Tibial nerve (tissue), 4 donors: ENCODE data around the gene STAT4. TPM values are rescaled to one million over a fixed set of nuclear protein-coding genes. Genes with fewer than 3 reads are reported as not detected.

Experiments used
- DNase-seq, 2 donors: peaks; one replicate each; pipeline ENCODE4 v3.0.0-alpha.2; 2019; ENCODE audit warnings: low spot score in 2 of 2
- H3K27ac ChIP-seq, 4 donors: fragments of 200-600 bp; sonication (generic) in 3 of 4; one replicate each; pipeline ENCODE4 v1.5.1; 2017 to 2019; ENCODE audit warnings: mild to moderate bottlenecking in 1 of 4
- H3K27me3 ChIP-seq, 2 donors: fragments of 200-600 bp; sonication (generic) in 1 of 2; one replicate each; pipeline versions ENCODE4 v1.5.1 to v1.6.0; 2017 to 2019
- H3K36me3 ChIP-seq, 3 donors: fragments of 200-600 bp; sonication (generic); one replicate each; pipeline ENCODE4 v1.5.1; 2018 to 2019
- H3K4me1 ChIP-seq, 4 donors: fragments of 200-600 bp; sonication (generic) in 3 of 4; one replicate each; pipeline ENCODE4 v1.5.1; 2017 to 2019
- H3K4me3 ChIP-seq, 4 donors: fragments of 200-600 bp; sonication (generic) in 3 of 4; one replicate each; pipeline ENCODE4 v1.5.1; 2017 to 2019; ENCODE audit warnings: mild to moderate bottlenecking in 1 of 4, moderate library complexity in 1 of 4
- H3K9me3 ChIP-seq, 4 donors: fragments of 200-600 bp; sonication (generic) in 3 of 4; one replicate each; pipeline ENCODE4 v1.5.1; 2017 to 2019
- CTCF ChIP-seq, 5 experiments: fragments of 200-600 bp in 3 of 5; fragments of 450-650 bp in 2 of 5; sonication (generic) in 3 of 5; IDR thresholded peaks; one replicate each; pipeline ENCODE4 v1.5.1; 2016 to 2019; ENCODE audit warnings: antibody characterized with exemption in 5 of 5, mild to moderate bottlenecking in 3 of 5, moderate library complexity in 2 of 5
- EP300 ChIP-seq, 2 donors: sonication (generic); formaldehyde crosslinking; IDR thresholded peaks; one replicate each; pipeline ENCODE4 v1.6.1; 2017; ENCODE audit warnings: antibody characterized with exemption in 2 of 2, mild to moderate bottlenecking in 1 of 2
- POLR2A ChIP-seq, 2 donors: fragments of 450-650 bp; IDR thresholded peaks; one replicate each; pipeline ENCODE4 v1.6.1; 2017; ENCODE audit warnings: antibody characterized with exemption in 2 of 2, mild to moderate bottlenecking in 2 of 2, moderate library complexity in 2 of 2
- WGBS, 2 donors: methylation state at CpG; one replicate each; pipeline ENCODE4 v1.1.5; 2018; 5-methylcytosine and 5-hydroxymethylcytosine counted together
- total RNA-seq, 4 donors: library from RNA; depleted of rRNA; stranded (reverse); fragments of >200 nt; gene quantifications; one replicate each; pipeline ENCODE4 v1.1.0, GENCODE V29; 2016

STAT4 gene
- total RNA-seq, 4 donors from 2014 or later, result 0.39 to 4.2 (median 2.3) TPM; not detected in 1

DNA sequence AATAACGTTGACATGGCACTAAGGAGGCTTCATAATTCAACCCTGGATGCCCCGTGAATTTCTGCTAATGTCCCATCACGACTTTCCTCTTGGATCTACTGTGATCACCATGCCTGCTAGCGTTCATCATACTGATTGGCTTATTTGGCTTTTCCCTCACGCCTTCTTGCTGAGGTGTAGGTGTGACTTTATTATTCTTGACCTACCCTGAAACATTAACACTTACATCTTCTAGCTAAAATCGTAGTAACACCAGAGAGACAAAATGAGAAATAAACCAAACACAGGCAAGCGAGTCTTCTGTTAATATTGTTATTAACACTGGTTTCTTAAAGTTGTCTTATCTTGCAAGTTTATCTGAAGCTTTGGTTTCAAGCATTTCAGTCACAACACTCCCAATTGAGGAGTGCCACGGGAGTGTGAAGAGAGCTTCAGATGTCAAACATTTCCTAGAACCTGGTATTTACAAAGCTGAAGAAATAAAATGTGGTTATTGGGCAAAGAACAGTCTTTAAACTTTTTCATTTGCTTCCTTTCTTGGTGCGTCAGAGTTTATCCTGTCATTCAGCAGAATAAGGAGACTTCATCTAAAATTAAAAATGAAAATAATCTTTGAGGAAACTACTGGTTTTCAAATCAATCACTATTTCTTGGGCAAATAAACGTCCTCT, 121.4 kb downstream of the STAT4 start:
- Histone ChIP-seq H3K4me1 (peaks cover 0 to 7% (median 0%) of the 10 kb centered on the region in 4 donors), H3K36me3 (no peaks in the 10 kb centered on the region), H3K27me3 (no peaks in the 10 kb centered on the region), H3K9me3 (no peaks in the 10 kb centered on the region), H3K4me3 (no peak overlapping the region), H3K27ac (no peak overlapping the region)
- no peak for DNase-seq
- TF ChIP-seq POLR2A (IDR thresholded peaks at IDR 0.05), result no peak
- TF ChIP-seq CTCF (IDR thresholded peaks at IDR 0.05), result no peak
- TF ChIP-seq EP300 (IDR thresholded peaks at IDR 0.05), result no peak
- 86% methylated on average over 10 of the region's 10 CpGs for WGBS, 2 donors

DNA sequence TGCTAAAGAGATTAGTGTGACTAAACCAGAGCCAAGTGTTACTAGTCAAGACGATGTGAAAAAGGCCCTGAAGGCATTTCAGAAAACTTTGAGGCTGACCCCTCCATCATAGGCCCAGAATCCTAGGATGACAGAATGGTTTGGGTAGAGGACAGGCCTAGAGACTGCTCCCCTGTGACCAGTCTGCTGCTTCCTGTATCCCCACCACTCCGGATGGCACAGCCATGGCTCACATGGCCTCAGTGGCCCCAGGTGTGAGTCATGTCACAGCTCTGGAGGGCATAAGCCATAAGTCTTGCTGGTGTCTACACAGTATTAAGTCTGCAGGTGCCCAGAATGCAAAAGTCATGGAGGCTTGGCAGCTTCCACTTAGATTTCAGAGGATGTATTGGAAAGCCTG, 124.4 kb downstream of the STAT4 start:
- DNase-seq, result no peak
- Histone ChIP-seq H3K27ac (no peak overlapping the region), H3K36me3 (no peaks in the 10 kb centered on the region), H3K4me3 (no peak overlapping the region), H3K4me1 (peaks cover 0 to 11% (median 6%) of the 10 kb centered on the region in 4 donors), H3K9me3 (no peaks in the 10 kb centered on the region), H3K27me3 (no peaks in the 10 kb centered on the region)
- WGBS, 2 donors, result 31 to 41% methylated on average over 2 of the region's 2 CpGs
- TF ChIP-seq EP300 (IDR thresholded peaks at IDR 0.05) (no peak), POLR2A (IDR thresholded peaks at IDR 0.05) (no peak), CTCF (IDR thresholded peaks at IDR 0.05) (no peak)

DNA sequence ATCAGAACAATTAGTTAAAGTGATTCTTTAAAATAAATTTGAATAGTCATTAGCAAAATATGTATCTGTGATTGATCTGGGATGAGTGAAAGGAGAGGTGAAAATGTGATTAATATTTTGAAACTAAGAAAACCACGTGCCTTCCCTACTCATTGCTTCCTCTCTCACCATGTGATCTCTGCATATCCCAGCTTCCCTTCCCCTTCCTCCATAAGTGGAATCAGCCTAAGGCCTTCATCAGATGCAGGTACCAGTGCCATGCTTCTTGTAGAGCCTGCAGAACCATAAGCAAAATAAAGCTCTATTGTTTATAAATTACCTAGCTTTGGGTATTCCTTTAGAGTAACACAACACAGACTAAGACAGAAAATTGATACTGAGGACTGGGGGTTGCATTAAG, 125.7 kb downstream of the STAT4 start:
- Histone ChIP-seq H3K36me3 (no peaks in the 10 kb centered on the region), H3K4me1 (peaks cover 0 to 11% (median 10%) of the 10 kb centered on the region in 4 donors), H3K4me3 (no peak overlapping the region), H3K27ac (no peak overlapping the region), H3K27me3 (no peaks in the 10 kb centered on the region), H3K9me3 (no peaks in the 10 kb centered on the region)
- no peak for TF ChIP-seq POLR2A (IDR thresholded peaks at IDR 0.05)
- 57 to 59% methylated on average over 1 of the region's 1 CpG for WGBS, 2 donors
- DNase-seq, result no peak

DNA sequence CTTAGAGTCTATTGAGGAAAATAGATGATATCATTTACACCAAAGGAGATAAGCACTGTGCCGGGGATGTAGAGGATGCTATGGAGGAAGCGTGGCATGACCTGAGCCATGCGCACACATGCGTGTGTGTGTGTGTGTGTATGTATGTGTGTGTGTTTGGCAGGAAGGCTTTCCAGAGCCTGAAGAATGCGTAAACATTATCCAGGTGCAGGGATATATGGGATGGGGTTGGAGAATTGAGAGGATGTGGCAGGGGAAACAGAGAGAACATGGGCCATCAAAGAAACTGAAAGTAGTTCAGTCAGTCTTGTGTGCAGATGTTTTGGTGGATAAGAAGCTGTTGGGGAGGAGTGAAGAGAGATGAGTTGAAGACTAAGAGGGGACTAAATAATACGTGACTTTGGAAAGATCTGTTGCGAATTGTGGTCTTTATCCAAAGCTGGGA, 127.5 kb downstream of the STAT4 start:
- TF ChIP-seq EP300 (IDR thresholded peaks at IDR 0.05), result no peak
- no peak for TF ChIP-seq POLR2A (IDR thresholded peaks at IDR 0.05)
- no peak for TF ChIP-seq CTCF (IDR thresholded peaks at IDR 0.05)
- H3K27me3 ChIP-seq, result no peaks in the 10 kb centered on the region
- 95% methylated on average over 7 of the region's 7 CpGs for WGBS, 2 donors

DNA sequence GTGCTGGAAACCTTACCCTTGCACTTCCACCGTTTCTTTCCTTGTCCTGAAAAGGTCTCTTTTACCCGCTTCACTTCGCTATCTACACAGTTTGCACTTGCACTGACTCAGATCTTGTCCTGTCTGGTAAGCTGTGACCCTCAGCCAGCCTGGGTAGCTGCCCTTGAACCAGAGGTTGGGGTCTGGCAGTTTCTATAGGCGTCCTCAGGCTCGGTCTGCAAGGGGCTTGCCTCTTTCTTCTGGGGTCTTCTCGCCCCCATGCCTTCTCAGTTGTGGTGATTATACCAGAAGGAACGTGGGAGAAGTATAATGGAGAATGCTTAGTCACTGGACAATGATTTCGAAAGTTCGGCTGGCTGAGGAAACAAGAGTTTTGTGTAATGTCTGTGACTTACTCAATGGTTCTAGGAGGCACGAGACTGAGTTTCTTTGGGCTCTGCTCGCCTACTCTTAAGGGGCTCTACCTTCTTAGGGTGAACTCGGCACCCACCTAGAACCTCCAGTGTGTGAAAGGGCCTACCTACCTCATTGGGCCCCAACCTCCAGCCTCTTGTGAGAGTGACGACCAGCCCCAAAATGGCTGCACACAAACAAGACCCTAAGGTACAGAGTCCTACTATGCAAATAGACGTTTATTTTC, 129.9 kb downstream of the STAT4 start:
- peak in 1 of 2 donors; percentile 45 for DNase-seq
- 19 to 24% methylated on average over 14 of the region's 14 CpGs for WGBS, 2 donors
- no peaks in the 10 kb centered on the region for H3K27me3 ChIP-seq
- TF ChIP-seq CTCF (IDR thresholded peaks at IDR 0.05), result no peak
- no peak for TF ChIP-seq EP300 (IDR thresholded peaks at IDR 0.05)
- TF ChIP-seq POLR2A (IDR thresholded peaks at IDR 0.05), result no peak
- peak overlapping the region; percentile 61 to 89 (median 74) for H3K4me3 ChIP-seq
- H3K4me1 ChIP-seq, result peaks cover 0 to 16% (median 10%) of the 10 kb centered on the region in 4 donors
- H3K9me3 ChIP-seq, result no peaks in the 10 kb centered on the region
- no peaks in the 10 kb centered on the region for H3K36me3 ChIP-seq
- H3K27ac ChIP-seq, result peak overlapping the region; percentile 76 to 96 (median 85)

More for the DNA sequence above, 127.5 kb downstream of the STAT4 start:
- peak overlapping the region in 1 of 4 donors; percentile 22 for H3K4me3 ChIP-seq
- H3K9me3 ChIP-seq, result no peaks in the 10 kb centered on the region
- H3K4me1 ChIP-seq, result peaks cover 0 to 16% (median 10%) of the 10 kb centered on the region in 4 donors
- H3K36me3 ChIP-seq, result no peaks in the 10 kb centered on the region
- H3K27ac ChIP-seq, result no peak overlapping the region
- DNase-seq, result no peak
